GM23338 (cell line): Measurements from ENCODE around the gene CWC15.

ENCODE experiments used
- CREB1 ChIP-seq: fragments of 250-450 bp; sonication (Bioruptor Pico); IDR thresholded peaks from 2 replicates; pipeline ENCODE4 v1.5.0; 2020; ENCODE audit warnings: low read depth, mild to moderate bottlenecking, moderate library complexity
- CTCF ChIP-seq, 2 experiments: fragments of 200-600 bp in 1 of 2; sonication (generic) in 1 of 2; conservative IDR thresholded peaks; 2 replicates each; pipeline versions ENCODE4 v1.5.1 to v1.6.1; 2016 to 2017; ENCODE audit warnings: antibody characterized with exemption in 2 of 2, low read depth in 2 of 2, mild to moderate bottlenecking in 2 of 2, moderate library complexity in 1 of 2
- EZH2 ChIP-seq: fragments of 200-600 bp; sonication (generic); IDR thresholded peaks from one replicate; pipeline ENCODE4 v1.8.0; 2017; ENCODE audit warnings: antibody characterized with exemption, mild to moderate bottlenecking, low read depth; ENCODE audit not compliant: unreplicated experiment
- EZH2phosphoT487 ChIP-seq: fragments of 200-600 bp; sonication (generic); IDR thresholded peaks from one replicate; pipeline ENCODE4 v1.8.1; 2018; ENCODE audit warnings: antibody characterized with exemption; ENCODE audit not compliant: unreplicated experiment
- JUNB ChIP-seq: IDR thresholded peaks from one replicate; pipeline ENCODE4 v1.6.1; 2016; ENCODE audit warnings: antibody characterized with exemption; ENCODE audit not compliant: unreplicated experiment
- NANOG ChIP-seq: IDR thresholded peaks from 2 replicates; pipeline ENCODE4 v1.6.1; 2016; ENCODE audit warnings: antibody characterized with exemption, borderline replicate concordance
- POLR2AphosphoS5 ChIP-seq: IDR thresholded peaks from 2 replicates; pipeline ENCODE4 v1.6.1; 2016; ENCODE audit warnings: antibody characterized with exemption, low read depth
- ZNF114 ChIP-seq: fragments of 250-450 bp; sonication (Bioruptor Pico); IDR thresholded peaks from 2 replicates; pipeline ENCODE4 v1.5.0; 2020; ENCODE audit warnings: mild to moderate bottlenecking, moderate library complexity
- ZNF331 ChIP-seq: fragments of 250-450 bp; sonication (Bioruptor Pico); IDR thresholded peaks from 2 replicates; pipeline ENCODE4 v1.5.0; 2020; ENCODE audit warnings: low read depth, mild to moderate bottlenecking, moderate library complexity
- ZNF462 ChIP-seq: fragments of 250-450 bp; sonication (Bioruptor Pico); IDR thresholded peaks from 2 replicates; pipeline ENCODE4 v1.5.0; 2020; ENCODE audit warnings: mild to moderate bottlenecking, moderate library complexity
- TF ChIP-seq, protein P1 (sequence below): IDR thresholded peaks from one replicate; pipeline ENCODE4 v1.6.1; 2018; ENCODE audit warnings: antibody characterized with exemption; ENCODE audit not compliant: unreplicated experiment

DNA sequence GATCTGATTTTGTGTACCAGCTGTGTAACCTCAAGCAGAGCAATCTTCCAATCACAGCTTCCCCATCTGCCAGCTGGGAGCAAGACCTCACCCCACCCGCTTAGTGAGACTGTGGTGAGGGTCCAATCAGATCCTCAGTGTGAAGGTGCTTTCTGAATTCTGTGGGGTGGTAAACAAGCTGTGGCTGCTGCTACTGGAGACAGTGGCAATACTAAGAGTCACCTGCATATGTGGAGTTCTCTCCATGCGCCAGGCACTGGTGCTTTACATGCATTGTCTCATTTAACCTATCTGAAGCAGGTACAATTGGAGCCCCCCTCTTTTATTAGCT lies 50.4 kb downstream of the CWC15 start:
- TF ChIP-seq POLR2AphosphoS5 (no peak), EZH2 (no peak), CTCF (conservative IDR thresholded peaks at IDR 0.05; ENCODE audit: low read depth in 2 of 2) (no peak), EZH2phosphoT487 (no peak), ZNF114 (no peak), JUNB (no peak), ZNF331 (CRISPR knock-in tag) (no peak), NANOG (no peak), ZNF462 (CRISPR knock-in tag) (no peak), CREB1 (CRISPR knock-in tag) (no peak)
- TF ChIP-seq, protein P1, sequence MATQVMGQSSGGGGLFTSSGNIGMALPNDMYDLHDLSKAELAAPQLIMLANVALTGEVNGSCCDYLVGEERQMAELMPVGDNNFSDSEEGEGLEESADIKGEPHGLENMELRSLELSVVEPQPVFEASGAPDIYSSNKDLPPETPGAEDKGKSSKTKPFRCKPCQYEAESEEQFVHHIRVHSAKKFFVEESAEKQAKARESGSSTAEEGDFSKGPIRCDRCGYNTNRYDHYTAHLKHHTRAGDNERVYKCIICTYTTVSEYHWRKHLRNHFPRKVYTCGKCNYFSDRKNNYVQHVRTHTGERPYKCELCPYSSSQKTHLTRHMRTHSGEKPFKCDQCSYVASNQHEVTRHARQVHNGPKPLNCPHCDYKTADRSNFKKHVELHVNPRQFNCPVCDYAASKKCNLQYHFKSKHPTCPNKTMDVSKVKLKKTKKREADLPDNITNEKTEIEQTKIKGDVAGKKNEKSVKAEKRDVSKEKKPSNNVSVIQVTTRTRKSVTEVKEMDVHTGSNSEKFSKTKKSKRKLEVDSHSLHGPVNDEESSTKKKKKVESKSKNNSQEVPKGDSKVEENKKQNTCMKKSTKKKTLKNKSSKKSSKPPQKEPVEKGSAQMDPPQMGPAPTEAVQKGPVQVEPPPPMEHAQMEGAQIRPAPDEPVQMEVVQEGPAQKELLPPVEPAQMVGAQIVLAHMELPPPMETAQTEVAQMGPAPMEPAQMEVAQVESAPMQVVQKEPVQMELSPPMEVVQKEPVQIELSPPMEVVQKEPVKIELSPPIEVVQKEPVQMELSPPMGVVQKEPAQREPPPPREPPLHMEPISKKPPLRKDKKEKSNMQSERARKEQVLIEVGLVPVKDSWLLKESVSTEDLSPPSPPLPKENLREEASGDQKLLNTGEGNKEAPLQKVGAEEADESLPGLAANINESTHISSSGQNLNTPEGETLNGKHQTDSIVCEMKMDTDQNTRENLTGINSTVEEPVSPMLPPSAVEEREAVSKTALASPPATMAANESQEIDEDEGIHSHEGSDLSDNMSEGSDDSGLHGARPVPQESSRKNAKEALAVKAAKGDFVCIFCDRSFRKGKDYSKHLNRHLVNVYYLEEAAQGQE, result no peak
